Neural progenitor cell (in vitro differentiated cells): ENCODE measurements around the gene OSGIN1.

ENCODE experiments used
- CTCF ChIP-seq: fragments of 200-600 bp; sonication (generic); IDR thresholded peaks from 2 replicates; pipeline ENCODE4 v1.5.1; 2017; ENCODE audit warnings: antibody characterized with exemption, mild to moderate bottlenecking
- EZH2 ChIP-seq: fragments of 200-600 bp; sonication (generic); IDR thresholded peaks from 2 replicates; pipeline ENCODE4 v1.6.1; 2017; ENCODE audit warnings: antibody characterized with exemption, mild to moderate bottlenecking, moderate library complexity

- no peak for TF ChIP-seq CTCF
- TF ChIP-seq EZH2, result no peak
Measured at GRCh38 chr16:84001726-84002125, 48.7 kb downstream of the OSGIN1 start.
